ENCODE results near the gene MRPS35. TPM values are rescaled to one million over a fixed set of nuclear protein-coding genes. Genes with fewer than 3 reads are reported as not detected.
"Not testable (repeated sequence)": the region's sequence is repeated elsewhere in the genome, so short reads cannot be mapped to it uniquely, and the experiment has no call there.

The MRPS35 gene
- total RNA-seq, 1 experiment from 2014 or later, result 117 TPM

DNA sequence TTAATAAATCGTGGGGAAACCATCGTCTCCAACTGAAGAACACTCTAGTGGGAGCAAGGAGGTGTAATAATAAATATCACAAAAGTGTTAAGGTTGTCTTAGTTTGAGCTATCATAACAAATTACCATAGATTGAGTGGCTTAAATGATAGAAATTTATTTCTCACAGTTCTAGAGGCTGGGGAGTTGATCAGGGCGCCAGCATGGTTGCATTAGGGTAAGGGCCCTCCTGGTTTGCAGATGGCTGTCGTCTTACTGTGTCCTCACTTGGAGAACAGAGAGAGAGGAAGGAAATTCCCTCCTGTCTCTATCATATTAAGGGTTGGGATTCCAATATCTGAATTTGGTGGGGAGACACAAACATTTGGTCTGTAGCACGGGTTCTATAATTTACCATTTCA, 33.0 kb downstream of the MRPS35 start:
- H3K27me3 ChIP-seq (ENCODE audit: low read length), result no peaks in the 10 kb centered on the region
- intact Hi-C loops (cut with micrococcal nuclease), result no loop called here
- H4K20me1 ChIP-seq (ENCODE audit: low read length), result no peaks in the 10 kb centered on the region
- BruUV-seq (replicated peaks), result no TSS peak
- no peak for DNase-seq
- no peak overlapping the region for H3K9ac ChIP-seq (ENCODE audit: low read length)
- TF ChIP-seq, protein P1, sequence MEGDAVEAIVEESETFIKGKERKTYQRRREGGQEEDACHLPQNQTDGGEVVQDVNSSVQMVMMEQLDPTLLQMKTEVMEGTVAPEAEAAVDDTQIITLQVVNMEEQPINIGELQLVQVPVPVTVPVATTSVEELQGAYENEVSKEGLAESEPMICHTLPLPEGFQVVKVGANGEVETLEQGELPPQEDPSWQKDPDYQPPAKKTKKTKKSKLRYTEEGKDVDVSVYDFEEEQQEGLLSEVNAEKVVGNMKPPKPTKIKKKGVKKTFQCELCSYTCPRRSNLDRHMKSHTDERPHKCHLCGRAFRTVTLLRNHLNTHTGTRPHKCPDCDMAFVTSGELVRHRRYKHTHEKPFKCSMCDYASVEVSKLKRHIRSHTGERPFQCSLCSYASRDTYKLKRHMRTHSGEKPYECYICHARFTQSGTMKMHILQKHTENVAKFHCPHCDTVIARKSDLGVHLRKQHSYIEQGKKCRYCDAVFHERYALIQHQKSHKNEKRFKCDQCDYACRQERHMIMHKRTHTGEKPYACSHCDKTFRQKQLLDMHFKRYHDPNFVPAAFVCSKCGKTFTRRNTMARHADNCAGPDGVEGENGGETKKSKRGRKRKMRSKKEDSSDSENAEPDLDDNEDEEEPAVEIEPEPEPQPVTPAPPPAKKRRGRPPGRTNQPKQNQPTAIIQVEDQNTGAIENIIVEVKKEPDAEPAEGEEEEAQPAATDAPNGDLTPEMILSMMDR (conservative IDR thresholded peaks at IDR 0.05; ENCODE audit: low read depth, low read length), result no peak
- TF ChIP-seq EZH2phosphoT487 (IDR thresholded peaks at IDR 0.05; ENCODE audit: borderline replicate concordance, low read length), result no peak
- TF ChIP-seq EZH2 (IDR thresholded peaks at IDR 0.05; ENCODE audit: low read length, unreplicated experiment), result no peak
- no peak for ATAC-seq
- H3K36me3 ChIP-seq (ENCODE audit: low read depth, low read length), result peaks cover 59% of the 10 kb centered on the region
- no peak overlapping the region for H3K27ac ChIP-seq (ENCODE audit: low read length)
- H3K9me3 ChIP-seq (ENCODE audit: low read length), result no peaks in the 10 kb centered on the region
- ChIA-PET POLR2A (ENCODE audit: unreplicated experiment) (no interaction called here), CTCF (no interaction called here)
- no peaks in the 10 kb centered on the region for H3K9me2 ChIP-seq (replicated peaks; ENCODE audit: low read length)
- H2AFZ ChIP-seq (ENCODE audit: low read length), result no peak overlapping the region
- H3K4me1 ChIP-seq (ENCODE audit: insufficient read depth, low read length), result peaks cover 27% of the 10 kb centered on the region
- no peak overlapping the region for H3K4me3 ChIP-seq (ENCODE audit: low read length)
- H3K4me2 ChIP-seq (ENCODE audit: low read length), result no peak overlapping the region
- H3F3A ChIP-seq (ENCODE audit: low read length, unreplicated experiment), result peaks cover 11% of the 10 kb centered on the region
- H3K79me2 ChIP-seq (ENCODE audit: low read length), result peaks cover 17% of the 10 kb centered on the region

DNA sequence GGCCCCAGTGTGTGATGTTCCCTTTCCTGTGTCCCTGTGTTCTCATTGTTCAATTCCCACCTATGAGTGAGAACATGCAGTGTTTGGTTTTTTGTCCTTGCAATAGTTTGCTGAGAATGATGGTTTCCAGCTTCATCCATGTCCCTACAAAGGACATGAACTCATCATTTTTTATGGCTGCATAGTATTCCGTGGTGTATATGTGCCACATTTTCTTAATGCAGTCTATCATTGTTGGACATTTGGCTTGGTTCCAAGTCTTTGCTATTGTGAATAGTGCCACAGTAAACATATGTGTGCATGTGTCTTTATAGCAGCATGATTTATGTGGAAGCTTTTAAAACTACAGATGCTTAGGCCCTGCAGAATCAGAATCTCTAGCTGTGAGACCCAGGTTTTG, 35.1 kb downstream of the MRPS35 start:
- not testable (repeated sequence) for ATAC-seq

DNA sequence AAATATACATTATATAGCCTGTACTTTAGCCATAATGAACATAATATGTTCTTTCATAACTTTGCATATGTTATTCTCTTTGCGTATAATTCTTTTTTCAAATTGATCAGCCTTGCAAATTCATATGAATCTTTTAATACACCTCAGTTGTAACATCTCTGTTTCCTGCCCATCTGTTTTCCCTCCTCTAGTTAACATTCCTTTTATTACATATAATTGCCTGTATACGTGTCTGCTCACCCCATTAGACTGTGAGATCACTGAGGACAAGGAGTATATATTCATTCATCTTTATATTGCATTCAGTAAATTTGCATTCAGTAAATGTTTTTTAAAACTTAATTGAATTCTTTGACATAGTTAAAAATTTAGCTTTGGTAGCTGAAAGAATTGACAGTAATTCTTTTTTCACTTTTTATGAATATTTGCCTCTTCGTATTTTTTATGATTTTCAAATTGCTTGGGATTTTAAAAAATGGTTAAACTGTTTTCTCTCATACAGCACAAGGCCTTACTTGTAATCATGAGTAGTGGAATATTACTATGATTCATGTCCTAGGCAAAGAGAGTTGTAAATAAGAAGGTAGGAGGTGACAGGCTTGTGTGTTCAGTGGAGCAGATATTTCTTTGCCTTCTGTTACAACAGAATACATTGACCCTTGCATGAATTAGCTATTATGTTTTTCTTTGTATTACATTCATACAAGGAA, 36.6 kb downstream of the MRPS35 start:
- intact Hi-C loops (cut with micrococcal nuclease), result loop anchor here (1.0 to 2.0 kb wide), 3 partner anchors 25 to 94 kb away; no protein-coding TSS in a partner anchor
- POLR2A ChIA-PET (ENCODE audit: unreplicated experiment), result interaction anchor here (0.6 kb wide), 3 partner anchors 33 to 492 kb away, joined by 3 to 6 read pairs (median 5); no protein-coding TSS in a partner anchor
- H4K20me1 ChIP-seq (ENCODE audit: low read length), result no peaks in the 10 kb centered on the region
- H3K27ac ChIP-seq (ENCODE audit: low read length), result peak overlapping the region; percentile 94
- H3K4me3 ChIP-seq (ENCODE audit: low read length), result peak overlapping the region; percentile 47
- peaks cover 46% of the 10 kb centered on the region for H3K36me3 ChIP-seq (ENCODE audit: low read depth, low read length)
- H3K79me2 ChIP-seq (ENCODE audit: low read length), result peaks cover 44% of the 10 kb centered on the region
- H3K9me2 ChIP-seq (replicated peaks; ENCODE audit: low read length), result no peaks in the 10 kb centered on the region
- CTCF ChIA-PET, result interaction anchor here (0.6 kb wide), 1 partner anchor 15 kb away, joined by 3 read pairs; no protein-coding TSS in a partner anchor
- H3K4me2 ChIP-seq (ENCODE audit: low read length), result peak overlapping the region; percentile 76
- ATAC-seq, result peak; percentile 86
- no peaks in the 10 kb centered on the region for H3K27me3 ChIP-seq (ENCODE audit: low read length)
- TF ChIP-seq, protein P1 (conservative IDR thresholded peaks at IDR 0.05; ENCODE audit: low read depth, low read length), result no peak
- TF ChIP-seq EZH2 (IDR thresholded peaks at IDR 0.05; ENCODE audit: low read length, unreplicated experiment), result no peak
- peaks cover 49% of the 10 kb centered on the region for H3K4me1 ChIP-seq (ENCODE audit: insufficient read depth, low read length)
- no peaks in the 10 kb centered on the region for H3K9me3 ChIP-seq (ENCODE audit: low read length)
- BruUV-seq (replicated peaks), result no TSS peak
- H2AFZ ChIP-seq (ENCODE audit: low read length), result no peak overlapping the region
- peak overlapping the region; percentile 68 for H3K9ac ChIP-seq (ENCODE audit: low read length)
- peaks cover 11% of the 10 kb centered on the region for H3F3A ChIP-seq (ENCODE audit: low read length, unreplicated experiment)
- DNase-seq, result peak; percentile 85

More for the DNA sequence above, 35.1 kb downstream of the MRPS35 start:
- Histone ChIP-seq H3K4me1 (ENCODE audit: insufficient read depth, low read length) (peaks cover 38% of the 10 kb centered on the region), H3K36me3 (ENCODE audit: low read depth, low read length) (peaks cover 55% of the 10 kb centered on the region), H3K27ac (ENCODE audit: low read length) (peak overlapping the region; percentile 94; the same call in 1 of the 2 replicates), H3K79me2 (ENCODE audit: low read length) (peaks cover 36% of the 10 kb centered on the region), H3F3A (ENCODE audit: low read length, unreplicated experiment) (peaks cover 11% of the 10 kb centered on the region)
- H3K4me3 ChIP-seq (ENCODE audit: low read length); CTCF ChIA-PET; DNase-seq; H3K9me3 ChIP-seq (ENCODE audit: low read length); H3K4me2 ChIP-seq (ENCODE audit: low read length); H2AFZ ChIP-seq (ENCODE audit: low read length); BruUV-seq (replicated peaks); H4K20me1 ChIP-seq (ENCODE audit: low read length); H3K9me2 ChIP-seq (replicated peaks; ENCODE audit: low read length); H3K27me3 ChIP-seq (ENCODE audit: low read length); H3K9ac ChIP-seq (ENCODE audit: low read length): not testable (repeated sequence)
- intact Hi-C loops (cut with micrococcal nuclease), result loop anchor here (2.0 kb wide), 1 partner anchor 95 kb away; no protein-coding TSS in a partner anchor
- POLR2A ChIA-PET (ENCODE audit: unreplicated experiment), result interaction anchor here (0.6 kb wide), 1 partner anchor 180 kb away, joined by 5 read pairs; no protein-coding TSS in a partner anchor
